Lower leg skin (tissue), 4 donors: ENCODE results near the gene GPS2. TPM values are rescaled to one million over a fixed set of nuclear protein-coding genes. Genes with fewer than 3 reads are reported as not detected.
A peak's percentile ranks its signal among the peaks of the same experiment; 100 is the strongest.

Experiments
- DNase-seq, 2 donors: peaks; one replicate each; pipeline ENCODE4 v3.0.0-alpha.2; 2019; ENCODE audit warnings: low spot score in 2 of 2
- H3K4me3 ChIP-seq: fragments of 200-600 bp; sonication (generic); 2 replicates; pipeline ENCODE4 v1.5.1; 2017; ENCODE audit warnings: mild to moderate bottlenecking, low read depth; ENCODE audit not compliant: poor library complexity, severe bottlenecking
- CTCF ChIP-seq, 3 donors: fragments of 450-650 bp; IDR thresholded peaks; one replicate each; pipeline ENCODE4 v1.5.1; 2016; ENCODE audit warnings: antibody characterized with exemption in 3 of 3, mild to moderate bottlenecking in 3 of 3, moderate library complexity in 2 of 3
- POLR2A ChIP-seq, 2 donors: fragments of 450-650 bp; IDR thresholded peaks; one replicate each; pipeline ENCODE4 v1.6.1; 2016 to 2017; ENCODE audit warnings: antibody characterized with exemption in 2 of 2, mild to moderate bottlenecking in 1 of 2, moderate library complexity in 1 of 2
- WGBS, 2 donors: methylation state at CpG; one replicate each; pipeline ENCODE4 v1.1.5; 2018; 5-methylcytosine and 5-hydroxymethylcytosine counted together
- intact Hi-C: fragments of 100-400 bp; cut with DNase I; formaldehyde crosslinking; loops from one replicate; pipeline ENCODE4 v1.15.0; 2023; ENCODE audit warnings: low total_unique reads
- total RNA-seq, 4 donors: library from RNA; depleted of rRNA; stranded (reverse); fragments of >200 nt; gene quantifications; one replicate each; pipeline ENCODE4 v1.1.0, GENCODE V29; 2016

Gene GPS2
- total RNA-seq, 4 donors from 2014 or later = 48.8 to 93.6 (median 79.3) TPM

- DNase-seq = no peak
- WGBS, 2 donors = 22 to 31% methylated on average over 10 of the region's 10 CpGs
- peak overlapping the region; percentile 78 for H3K4me3 ChIP-seq
- TF ChIP-seq POLR2A (IDR thresholded peaks at IDR 0.05) (no peak), CTCF (IDR thresholded peaks at IDR 0.05) (no peak)
- intact Hi-C loops = loop anchor here (10.0 kb wide), 1 partner anchor 202 kb away; the partner anchor contains the start of gene TNFSF13
These were observed 37.3 kb upstream of the GPS2 start for GRCh38 chr17:7352503-7352889.

- DNase-seq = peak; percentile 84 to 98
These were observed 36.7 kb upstream of the GPS2 start, which contains the start of gene KCTD11 for GRCh38 chr17:7351665-7352502. TSS of gene KCTD11 (plus strand) at chr17:7352162.

GRCh38 chr17:7348478-7349242 lies 33.5 kb upstream of the GPS2 start:
- intact Hi-C loops = no loop called here
- WGBS, 2 donors = 54 to 61% methylated on average over 19 of the region's 19 CpGs
- DNase-seq = peak in 1 of 2 donors; percentile 90
- TF ChIP-seq POLR2A (IDR thresholded peaks at IDR 0.05) = no peak
- TF ChIP-seq CTCF (IDR thresholded peaks at IDR 0.05) = no peak
- no peak overlapping the region for H3K4me3 ChIP-seq

More at GRCh38 chr17:7351665-7352502, 36.7 kb upstream of the GPS2 start, which contains the start of gene KCTD11:
- 2 to 7% methylated on average over 17 to 33 of the region's 91 CpGs for WGBS, 2 donors
- H3K4me3 ChIP-seq = peak within 1 kb of the TSS; percentile 78
- TF ChIP-seq POLR2A (IDR thresholded peaks at IDR 0.05) (no peak), CTCF (IDR thresholded peaks at IDR 0.05) (no peak)
- intact Hi-C loops = loop anchor here (10.0 kb wide), 1 partner anchor 203 kb away; the partner anchor contains the start of gene TNFSF13

GRCh38 chr17:7347630-7348477 lies 32.7 kb upstream of the GPS2 start:
- no peak for DNase-seq
- H3K4me3 ChIP-seq = no peak overlapping the region
- no peak for TF ChIP-seq POLR2A (IDR thresholded peaks at IDR 0.05)
- no peak for TF ChIP-seq CTCF (IDR thresholded peaks at IDR 0.05)
- WGBS, 2 donors = 65 to 70% methylated on average over 19 of the region's 19 CpGs
- intact Hi-C loops = no loop called here
